ENCODE measurements around the gene KIAA1671.

Gene KIAA1671

DNA sequence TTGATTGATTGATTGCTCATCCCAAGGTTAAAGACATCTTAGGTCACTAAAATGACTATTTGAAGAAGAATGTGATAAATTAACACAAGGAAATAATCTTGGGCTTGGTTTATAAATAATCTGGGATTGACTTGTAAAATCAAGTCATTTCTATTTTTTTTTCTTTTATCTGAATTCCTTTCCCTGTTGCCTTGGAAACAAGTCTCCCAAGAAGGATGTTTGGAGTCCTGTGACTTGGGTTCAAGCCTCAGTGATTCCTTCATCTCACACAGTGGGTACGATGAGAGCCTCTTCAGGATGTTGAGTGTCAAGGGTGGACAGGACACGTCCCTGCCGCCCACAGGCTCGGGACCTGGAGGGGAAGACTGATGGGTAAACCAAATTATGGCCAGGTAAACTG, 149.0 kb downstream of the KIAA1671 start:
- H3K4me3 ChIP-seq (ENCODE audit: low read length, poor library complexity, severe bottlenecking) = no peak overlapping the region
- H3K36me3 ChIP-seq (ENCODE audit: insufficient read depth, low read length) = no peaks in the 10 kb centered on the region
- H3F3A ChIP-seq (ENCODE audit: low read depth) = no peaks in the 10 kb centered on the region
- no peak for TF ChIP-seq EZH2phosphoT487 (IDR thresholded peaks at IDR 0.05; ENCODE audit: borderline replicate concordance)
- no peak for TF ChIP-seq CTCF (conservative IDR thresholded peaks at IDR 0.05; ENCODE audit: low read length)
- no peak overlapping the region for H3K4me2 ChIP-seq (ENCODE audit: low read depth, low read length, poor library complexity, severe bottlenecking)
- no peaks in the 10 kb centered on the region for H3K9me2 ChIP-seq (replicated peaks; ENCODE audit: low read depth, low read length)
- no peaks in the 10 kb centered on the region for H3K79me2 ChIP-seq (ENCODE audit: insufficient read depth, low read length)
- H4K20me1 ChIP-seq (ENCODE audit: insufficient read depth, low read length, poor library complexity, severe bottlenecking) = no peaks in the 10 kb centered on the region
- no peaks in the 10 kb centered on the region for H3K27me3 ChIP-seq (ENCODE audit: insufficient read depth, low read length, poor library complexity, severe bottlenecking)
- no peak overlapping the region for H2AFZ ChIP-seq (ENCODE audit: low read length)
- no peaks in the 10 kb centered on the region for H3K4me1 ChIP-seq (ENCODE audit: insufficient read depth, low read length, poor library complexity, severe bottlenecking)
- H3K9me3 ChIP-seq (ENCODE audit: insufficient read depth, low read depth, low read length) = no peaks in the 10 kb centered on the region
- no peak overlapping the region for H3K9ac ChIP-seq (ENCODE audit: low read depth, low read length, poor library complexity, severe bottlenecking)

DNA sequence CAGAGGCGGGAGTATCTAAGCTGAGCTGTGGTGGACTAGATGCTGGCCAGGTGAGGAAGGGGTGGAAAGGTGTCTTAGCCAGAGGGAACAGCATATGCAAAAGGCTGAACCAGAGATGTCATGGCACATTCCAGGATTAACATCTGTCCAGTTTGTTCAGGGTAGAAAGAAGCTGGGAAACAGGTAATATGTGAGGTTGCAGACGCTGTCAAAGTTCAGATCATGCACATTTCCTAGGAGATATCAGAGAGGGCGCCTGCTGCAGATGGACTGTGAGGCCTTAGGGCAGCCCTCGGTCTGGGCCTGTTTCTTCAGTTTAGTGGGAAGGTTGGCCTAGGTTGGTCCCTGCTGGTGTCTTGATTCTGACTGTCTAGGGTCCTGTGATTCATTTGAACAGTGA, 149.5 kb downstream of the KIAA1671 start:
- Histone ChIP-seq H3K9me2 (replicated peaks; ENCODE audit: low read depth, low read length) (no peaks in the 10 kb centered on the region), H3K79me2 (ENCODE audit: insufficient read depth, low read length) (no peaks in the 10 kb centered on the region), H3K4me2 (ENCODE audit: low read depth, low read length, poor library complexity, severe bottlenecking) (no peak overlapping the region)

GRCh38 chr22:25102722-25103121, 150.2 kb downstream of the KIAA1671 start:
- Histone ChIP-seq H3K4me1 (ENCODE audit: insufficient read depth, low read length, poor library complexity, severe bottlenecking) (no peaks in the 10 kb centered on the region), H3F3A (ENCODE audit: low read depth) (no peaks in the 10 kb centered on the region), H2AFZ (ENCODE audit: low read length) (no peak overlapping the region), H4K20me1 (ENCODE audit: insufficient read depth, low read length, poor library complexity, severe bottlenecking) (no peaks in the 10 kb centered on the region), H3K79me2 (ENCODE audit: insufficient read depth, low read length) (no peaks in the 10 kb centered on the region), H3K9me2 (replicated peaks; ENCODE audit: low read depth, low read length) (no peaks in the 10 kb centered on the region), H3K9me3 (ENCODE audit: insufficient read depth, low read depth, low read length) (no peaks in the 10 kb centered on the region), H3K27me3 (ENCODE audit: insufficient read depth, low read length, poor library complexity, severe bottlenecking) (no peaks in the 10 kb centered on the region), H3K4me2 (ENCODE audit: low read depth, low read length, poor library complexity, severe bottlenecking) (no peak overlapping the region), H3K4me3 (ENCODE audit: low read length, poor library complexity, severe bottlenecking) (no peak overlapping the region), H3K36me3 (ENCODE audit: insufficient read depth, low read length) (no peaks in the 10 kb centered on the region), H3K9ac (ENCODE audit: low read depth, low read length, poor library complexity, severe bottlenecking) (no peak overlapping the region)
- no peak for TF ChIP-seq EZH2phosphoT487 (IDR thresholded peaks at IDR 0.05; ENCODE audit: borderline replicate concordance)
- TF ChIP-seq CTCF (conservative IDR thresholded peaks at IDR 0.05; ENCODE audit: low read length) = no peak

More for the DNA sequence above, 149.5 kb downstream of the KIAA1671 start:
- no peak overlapping the region for H3K9ac ChIP-seq (ENCODE audit: low read depth, low read length, poor library complexity, severe bottlenecking)
- H3K36me3 ChIP-seq (ENCODE audit: insufficient read depth, low read length) = no peaks in the 10 kb centered on the region
- no peaks in the 10 kb centered on the region for H3F3A ChIP-seq (ENCODE audit: low read depth)
- TF ChIP-seq CTCF (conservative IDR thresholded peaks at IDR 0.05; ENCODE audit: low read length) = no peak
- no peak for TF ChIP-seq EZH2phosphoT487 (IDR thresholded peaks at IDR 0.05; ENCODE audit: borderline replicate concordance)
- H2AFZ ChIP-seq (ENCODE audit: low read length) = no peak overlapping the region
- no peaks in the 10 kb centered on the region for H3K9me3 ChIP-seq (ENCODE audit: insufficient read depth, low read depth, low read length)
- no peaks in the 10 kb centered on the region for H4K20me1 ChIP-seq (ENCODE audit: insufficient read depth, low read length, poor library complexity, severe bottlenecking)
- H3K27me3 ChIP-seq (ENCODE audit: insufficient read depth, low read length, poor library complexity, severe bottlenecking) = no peaks in the 10 kb centered on the region
- no peak overlapping the region for H3K4me3 ChIP-seq (ENCODE audit: low read length, poor library complexity, severe bottlenecking)
- no peaks in the 10 kb centered on the region for H3K4me1 ChIP-seq (ENCODE audit: insufficient read depth, low read length, poor library complexity, severe bottlenecking)

All from Loucy (cell line).